OCI-LY1 (cell line): ENCODE measurements around the gene DNAAF5.

Source experiments
- H2AFZ ChIP-seq: fragments of 200-600 bp; sonication (generic), shearing (Covaris generic); 2 replicates; pipeline ENCODE4 v1.6.0; 2014; ENCODE audit warnings: antibody characterized with exemption, mild to moderate bottlenecking, low read length
- H3F3A ChIP-seq: fragments of 200-600 bp; sonication (generic), shearing (Covaris generic); 2 replicates; pipeline ENCODE4 v1.6.0; 2014; ENCODE audit warnings: mild to moderate bottlenecking, antibody characterized with exemption, low read length, moderate library complexity; ENCODE audit not compliant: insufficient read depth
- H3K27ac ChIP-seq: fragments of 200-600 bp; sonication (generic); 2 replicates; pipeline ENCODE4 v1.5.1; 2014; ENCODE audit warnings: low read length, mixed run types, mild to moderate bottlenecking, low read depth; ENCODE audit not compliant: poor library complexity, severe bottlenecking
- H3K27me3 ChIP-seq: fragments of 200-600 bp; sonication (generic); 2 replicates; pipeline ENCODE4 v1.6.0; 2014; ENCODE audit warnings: antibody characterized with exemption, mild to moderate bottlenecking, low read length, moderate library complexity; ENCODE audit not compliant: insufficient read depth
- H3K36me3 ChIP-seq: fragments of 200-600 bp; sonication (generic); 2 replicates; pipeline ENCODE4 v1.6.1; 2014; ENCODE audit warnings: mild to moderate bottlenecking, antibody characterized with exemption, low read length, moderate library complexity, mixed read lengths; ENCODE audit not compliant: insufficient read depth
- H3K4me1 ChIP-seq: fragments of 200-600 bp; sonication (generic); 2 replicates; pipeline ENCODE4 v1.5.1; 2014; ENCODE audit warnings: mild to moderate bottlenecking, low read length, moderate library complexity; ENCODE audit not compliant: insufficient read depth, severe bottlenecking
- H3K4me2 ChIP-seq: fragments of 200-600 bp; sonication (generic), shearing (Covaris generic); 2 replicates; pipeline ENCODE4 v1.6.1; 2014; ENCODE audit warnings: low read length
- H3K4me3 ChIP-seq: fragments of 200-600 bp; sonication (generic); 2 replicates; pipeline ENCODE4 v1.5.1; 2014; ENCODE audit warnings: low read length, low read depth, mild to moderate bottlenecking, mixed read lengths; ENCODE audit not compliant: poor library complexity, severe bottlenecking
- H3K79me2 ChIP-seq: fragments of 200-600 bp; shearing (Covaris generic); 2 replicates; pipeline ENCODE4 v1.6.1; 2016; ENCODE audit warnings: mixed run types, low read length, mixed read lengths; ENCODE audit not compliant: insufficient read depth
- H3K9ac ChIP-seq: fragments of 200-600 bp; sonication (generic), shearing (Covaris generic); 2 replicates; pipeline ENCODE4 v1.6.1; 2014; ENCODE audit warnings: mild to moderate bottlenecking, low read length, mixed read lengths
- H3K9me2 ChIP-seq: fragments of 200-600 bp; sonication (generic), shearing (Covaris generic); 2 replicates; pipeline ENCODE4 v1.6.1; 2014; ENCODE audit warnings: low read depth, mild to moderate bottlenecking, low read length, mixed read lengths
- H3K9me3 ChIP-seq: fragments of 200-600 bp; shearing (Covaris generic); 2 replicates; pipeline ENCODE4 v1.6.1; 2014; ENCODE audit warnings: low read length, mixed read lengths
- H4K20me1 ChIP-seq: fragments of 200-600 bp; sonication (generic), shearing (Covaris generic); 2 replicates; pipeline ENCODE4 v1.6.0; 2016; ENCODE audit warnings: mild to moderate bottlenecking, low read length; ENCODE audit not compliant: insufficient read depth
- CTCF ChIP-seq: fragments of 200-600 bp; sonication (generic), shearing (Covaris generic); IDR thresholded peaks from 2 replicates; pipeline ENCODE4 v1.5.1; 2017; ENCODE audit warnings: mild to moderate bottlenecking, antibody characterized with exemption, low read length, moderate library complexity, mixed read lengths
- EZH2 ChIP-seq: fragments of 200-600 bp; sonication (generic), shearing (Covaris generic); IDR thresholded peaks from 2 replicates; pipeline ENCODE4 v1.8.0; 2017; ENCODE audit warnings: borderline replicate concordance, mixed run types, mild to moderate bottlenecking, antibody characterized with exemption, low read length, moderate library complexity, mixed read lengths

The DNAAF5 gene

GRCh38 chr7:745431-746154, 19.1 kb downstream of the DNAAF5 start:
- H3K9me2 ChIP-seq = no peaks in the 10 kb centered on the region
- H3K4me3 ChIP-seq = no peak overlapping the region
- H3F3A ChIP-seq = no peaks in the 10 kb centered on the region
- H2AFZ ChIP-seq = no peak overlapping the region
- H3K36me3 ChIP-seq = peaks cover 55% of the 10 kb centered on the region
- no peak overlapping the region for H3K27ac ChIP-seq
- H3K9ac ChIP-seq = no peak overlapping the region
- H3K79me2 ChIP-seq = no peaks in the 10 kb centered on the region
- H3K4me1 ChIP-seq = no peaks in the 10 kb centered on the region
- no peaks in the 10 kb centered on the region for H3K9me3 ChIP-seq
- H3K27me3 ChIP-seq = no peaks in the 10 kb centered on the region
- H3K4me2 ChIP-seq = no peak overlapping the region
- no peaks in the 10 kb centered on the region for H4K20me1 ChIP-seq
- no peak for TF ChIP-seq EZH2
- TF ChIP-seq CTCF = no peak

- H2AFZ ChIP-seq = no peak overlapping the region
- no peaks in the 10 kb centered on the region for H3K27me3 ChIP-seq
- no peaks in the 10 kb centered on the region for H3F3A ChIP-seq
- no peaks in the 10 kb centered on the region for H3K79me2 ChIP-seq
- no peaks in the 10 kb centered on the region for H4K20me1 ChIP-seq
- H3K9me3 ChIP-seq = no peaks in the 10 kb centered on the region
- peaks cover 55% of the 10 kb centered on the region for H3K36me3 ChIP-seq
- H3K4me2 ChIP-seq = no peak overlapping the region
- no peaks in the 10 kb centered on the region for H3K4me1 ChIP-seq
- H3K27ac ChIP-seq = no peak overlapping the region
- H3K9me2 ChIP-seq = no peaks in the 10 kb centered on the region
- H3K9ac ChIP-seq = no peak overlapping the region
- TF ChIP-seq CTCF (no peak), EZH2 (no peak)
- no peak overlapping the region for H3K4me3 ChIP-seq
Observed at GRCh38 chr7:746155-747061, 19.9 kb downstream of the DNAAF5 start.

- Histone ChIP-seq H3K36me3 (peaks cover 56% of the 10 kb centered on the region), H4K20me1 (no peaks in the 10 kb centered on the region), H3K27me3 (no peaks in the 10 kb centered on the region), H3K4me2 (no peak overlapping the region), H3K9me2 (no peaks in the 10 kb centered on the region), H3K9ac (no peak overlapping the region), H3K4me1 (no peaks in the 10 kb centered on the region), H3F3A (no peaks in the 10 kb centered on the region), H3K27ac (no peak overlapping the region), H3K4me3 (no peak overlapping the region), H3K79me2 (no peaks in the 10 kb centered on the region), H2AFZ (no peak overlapping the region), H3K9me3 (no peaks in the 10 kb centered on the region)
- no peak for TF ChIP-seq CTCF
- TF ChIP-seq EZH2 = no peak
Observed at GRCh38 chr7:747186-747585, 20.7 kb downstream of the DNAAF5 start.
